Hepatocyte (in vitro differentiated cells): ENCODE results near the gene IQGAP2. TPM values are rescaled to one million over a fixed set of nuclear protein-coding genes. Genes with fewer than 3 reads are reported as not detected.

Experiments used
- DNase-seq: peaks from one replicate; pipeline ENCODE4 v3.0.0-alpha.2; 2016; ENCODE audit warnings: low spot score
- H2AFZ ChIP-seq: fragments of 200-600 bp; sonication (generic); 2 replicates; pipeline ENCODE4 v1.6.0; 2016; ENCODE audit warnings: antibody characterized with exemption, mild to moderate bottlenecking
- H3K27ac ChIP-seq: fragments of 200-600 bp; sonication (generic); 2 replicates; pipeline ENCODE4 v1.5.1; 2016; ENCODE audit warnings: mild to moderate bottlenecking
- H3K27me3 ChIP-seq: fragments of 200-600 bp; sonication (generic); 2 replicates; pipeline ENCODE4 v1.6.1; 2016
- H3K36me3 ChIP-seq: fragments of 200-600 bp; sonication (generic); replicated peaks from 2 replicates; pipeline ENCODE4 v1.5.1; 2016; ENCODE audit warnings: low read depth; ENCODE audit not compliant: insufficient read depth
- H3K4me1 ChIP-seq: fragments of 200-600 bp; sonication (generic); 2 replicates; pipeline ENCODE4 v1.5.1; 2016; ENCODE audit warnings: mild to moderate bottlenecking, moderate library complexity; ENCODE audit not compliant: insufficient read depth
- H3K4me2 ChIP-seq: fragments of 200-600 bp; sonication (generic); 2 replicates; pipeline ENCODE4 v1.6.0; 2016
- H3K4me3 ChIP-seq: fragments of 200-600 bp; sonication (generic); 2 replicates; pipeline ENCODE4 v1.5.1; 2016; ENCODE audit warnings: mild to moderate bottlenecking
- H3K79me2 ChIP-seq: fragments of 200-600 bp; sonication (generic); 2 replicates; pipeline ENCODE4 v1.6.0; 2017; ENCODE audit warnings: mild to moderate bottlenecking
- H3K9me2 ChIP-seq: fragments of 200-600 bp; sonication (generic); replicated peaks from 2 replicates; pipeline ENCODE4 v1.6.0; 2017; ENCODE audit warnings: mild to moderate bottlenecking; ENCODE audit not compliant: insufficient read depth
- H3K9me3 ChIP-seq: fragments of 200-600 bp; sonication (generic); 2 replicates; pipeline ENCODE4 v1.5.1; 2016; ENCODE audit warnings: low read depth, mild to moderate bottlenecking
- H4K20me1 ChIP-seq: fragments of 200-600 bp; sonication (generic); 2 replicates; pipeline ENCODE4 v1.6.0; 2016; ENCODE audit warnings: mild to moderate bottlenecking; ENCODE audit not compliant: insufficient read depth, poor library complexity, severe bottlenecking
- EZH2 ChIP-seq: fragments of 200-600 bp; sonication (generic); IDR thresholded peaks from 2 replicates; pipeline ENCODE4 v1.6.1; 2016; ENCODE audit warnings: antibody characterized with exemption, mild to moderate bottlenecking, borderline replicate concordance
- EZH2phosphoT487 ChIP-seq: fragments of 200-600 bp; sonication (generic); IDR thresholded peaks from one replicate; pipeline ENCODE4 v1.6.1; 2018; ENCODE audit warnings: antibody characterized with exemption, mild to moderate bottlenecking, low read depth, moderate library complexity; ENCODE audit not compliant: unreplicated experiment, severe bottlenecking
- WGBS: methylation state at CpG from one replicate; pipeline ENCODE4 v1.1.6; 2016; ENCODE audit warnings: low lambda C conversion rate; ENCODE audit errors: missing lambda C conversion rate; 5-methylcytosine and 5-hydroxymethylcytosine counted together
- polyA plus RNA-seq: library from polyadenylated mRNA; unstranded; fragments of >200 nt; fragmentation: Nextera tagmentation; extraction: Ambion mirVana; gene quantifications from 2 replicates; pipeline ENCODE4 v1.2.1, GENCODE V29; 2016
- total RNA-seq: library from RNA; depleted of rRNA; stranded (reverse); fragments of >200 nt; gene quantifications from 2 replicates; pipeline ENCODE4 v1.2.3, GENCODE V29; 2014
- TF ChIP-seq, protein P1 (sequence below): fragments of 200-600 bp; sonication (generic); IDR thresholded peaks from 2 replicates; pipeline ENCODE4 v1.5.1; 2016; ENCODE audit warnings: antibody characterized with exemption, mild to moderate bottlenecking; ENCODE audit not compliant: poor library complexity

The IQGAP2 gene
- total and polyA plus RNA-seq, 2 experiments from 2014 or later = 37.2 to 78.9 TPM

DNA sequence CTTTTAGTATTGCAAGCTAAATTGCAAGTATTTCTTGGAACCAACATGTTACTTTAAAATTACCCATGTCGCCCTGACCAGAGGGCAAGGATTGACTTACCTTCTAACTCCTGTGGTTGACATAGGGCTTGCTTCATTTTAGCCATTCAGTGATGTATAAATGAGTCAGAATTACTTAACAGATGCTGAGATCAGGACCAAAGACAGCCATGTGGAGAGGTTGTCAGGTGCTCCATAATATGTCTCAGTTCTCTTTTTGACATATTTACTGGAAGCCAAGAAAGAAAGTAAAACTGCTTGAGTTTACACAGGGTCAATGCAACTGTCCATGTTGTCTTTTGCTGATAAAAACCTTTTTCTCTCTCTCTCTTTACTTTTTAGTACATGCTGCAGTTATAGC, 186.9 kb downstream of the IQGAP2 start:
- Histone ChIP-seq H3K27me3 (no peaks in the 10 kb centered on the region), H4K20me1 (no peaks in the 10 kb centered on the region), H3K36me3 (no peaks in the 10 kb centered on the region), H2AFZ (no peak overlapping the region), H3K9me3 (no peaks in the 10 kb centered on the region), H3K9me2 (no peaks in the 10 kb centered on the region), H3K4me1 (peaks cover 6% of the 10 kb centered on the region), H3K4me2 (no peak overlapping the region), H3K79me2 (no peaks in the 10 kb centered on the region), H3K4me3 (no peak overlapping the region), H3K27ac (no peak overlapping the region)
- TF ChIP-seq, protein P1, sequence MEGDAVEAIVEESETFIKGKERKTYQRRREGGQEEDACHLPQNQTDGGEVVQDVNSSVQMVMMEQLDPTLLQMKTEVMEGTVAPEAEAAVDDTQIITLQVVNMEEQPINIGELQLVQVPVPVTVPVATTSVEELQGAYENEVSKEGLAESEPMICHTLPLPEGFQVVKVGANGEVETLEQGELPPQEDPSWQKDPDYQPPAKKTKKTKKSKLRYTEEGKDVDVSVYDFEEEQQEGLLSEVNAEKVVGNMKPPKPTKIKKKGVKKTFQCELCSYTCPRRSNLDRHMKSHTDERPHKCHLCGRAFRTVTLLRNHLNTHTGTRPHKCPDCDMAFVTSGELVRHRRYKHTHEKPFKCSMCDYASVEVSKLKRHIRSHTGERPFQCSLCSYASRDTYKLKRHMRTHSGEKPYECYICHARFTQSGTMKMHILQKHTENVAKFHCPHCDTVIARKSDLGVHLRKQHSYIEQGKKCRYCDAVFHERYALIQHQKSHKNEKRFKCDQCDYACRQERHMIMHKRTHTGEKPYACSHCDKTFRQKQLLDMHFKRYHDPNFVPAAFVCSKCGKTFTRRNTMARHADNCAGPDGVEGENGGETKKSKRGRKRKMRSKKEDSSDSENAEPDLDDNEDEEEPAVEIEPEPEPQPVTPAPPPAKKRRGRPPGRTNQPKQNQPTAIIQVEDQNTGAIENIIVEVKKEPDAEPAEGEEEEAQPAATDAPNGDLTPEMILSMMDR = no peak
- TF ChIP-seq EZH2phosphoT487 (no peak), EZH2 (no peak)
- DNase-seq = no peak
- 97% methylated on average over 1 of the region's 1 CpG for whole genome bisulfite sequencing

DNA sequence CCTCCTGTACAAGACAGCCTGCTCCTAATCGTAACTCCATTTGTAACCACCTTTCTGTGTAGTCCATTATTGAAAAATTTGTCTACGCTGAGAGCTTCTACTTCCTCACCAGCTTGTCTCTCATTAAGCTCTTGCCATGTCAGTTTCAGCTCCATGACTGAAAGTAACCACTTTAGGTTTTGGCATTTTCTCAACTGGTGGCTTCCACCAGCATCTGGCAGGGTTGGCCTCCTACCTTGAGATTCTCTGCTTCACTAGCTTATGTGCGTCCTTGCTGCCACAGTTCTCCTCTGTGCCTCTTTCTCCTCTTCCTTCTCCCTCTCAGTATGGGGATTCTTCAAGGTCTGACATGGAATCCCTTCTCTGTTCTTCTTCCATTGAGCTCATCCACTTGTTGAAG, 188.3 kb downstream of the IQGAP2 start:
- no peaks in the 10 kb centered on the region for H3K79me2 ChIP-seq
- TF ChIP-seq EZH2phosphoT487 (no peak), EZH2 (no peak)
- TF ChIP-seq, protein P1 = no peak
- no peaks in the 10 kb centered on the region for H4K20me1 ChIP-seq
- H3K27me3 ChIP-seq = no peaks in the 10 kb centered on the region
- H3K4me3 ChIP-seq = no peak overlapping the region
- 98% methylated on average over 3 of the region's 3 CpGs for WGBS
- H3K4me2 ChIP-seq = no peak overlapping the region
- H3K27ac ChIP-seq = no peak overlapping the region
- no peaks in the 10 kb centered on the region for H3K9me2 ChIP-seq
- DNase-seq = no peak
- H2AFZ ChIP-seq = no peak overlapping the region
- no peaks in the 10 kb centered on the region for H3K36me3 ChIP-seq
- no peaks in the 10 kb centered on the region for H3K9me3 ChIP-seq
- H3K4me1 ChIP-seq = no peaks in the 10 kb centered on the region

DNA sequence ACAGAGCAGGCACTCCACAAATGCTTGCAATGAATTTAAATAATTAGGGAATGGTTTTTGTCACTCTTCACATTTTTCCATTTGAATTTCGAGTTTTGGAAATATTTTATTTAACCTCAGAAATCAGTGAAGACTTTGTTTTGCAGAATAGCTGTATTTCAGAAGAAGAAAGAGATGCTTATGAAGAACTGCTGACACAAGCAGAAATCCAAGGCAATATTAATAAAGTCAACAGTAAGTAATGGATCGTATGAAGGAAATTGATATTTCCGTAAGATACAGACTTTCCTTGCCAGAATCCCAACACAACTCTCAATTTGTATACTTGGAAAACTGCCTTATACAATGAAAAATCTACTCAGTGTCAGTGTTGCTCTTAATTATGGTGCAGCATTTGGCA, 189.6 kb downstream of the IQGAP2 start:
- no peak overlapping the region for H2AFZ ChIP-seq
- no peak overlapping the region for H3K27ac ChIP-seq
- H3K4me1 ChIP-seq = no peaks in the 10 kb centered on the region
- no peaks in the 10 kb centered on the region for H3K79me2 ChIP-seq
- H3K36me3 ChIP-seq = no peaks in the 10 kb centered on the region
- no peaks in the 10 kb centered on the region for H3K27me3 ChIP-seq
- no peaks in the 10 kb centered on the region for H4K20me1 ChIP-seq
- DNase-seq = no peak
- no peak overlapping the region for H3K4me3 ChIP-seq
- WGBS = 74% methylated on average over 3 of the region's 3 CpGs
- H3K4me2 ChIP-seq = no peak overlapping the region
- H3K9me3 ChIP-seq = no peaks in the 10 kb centered on the region
- no peaks in the 10 kb centered on the region for H3K9me2 ChIP-seq
- TF ChIP-seq, protein P1 = no peak
- TF ChIP-seq EZH2 = no peak
- TF ChIP-seq EZH2phosphoT487 = no peak

DNA sequence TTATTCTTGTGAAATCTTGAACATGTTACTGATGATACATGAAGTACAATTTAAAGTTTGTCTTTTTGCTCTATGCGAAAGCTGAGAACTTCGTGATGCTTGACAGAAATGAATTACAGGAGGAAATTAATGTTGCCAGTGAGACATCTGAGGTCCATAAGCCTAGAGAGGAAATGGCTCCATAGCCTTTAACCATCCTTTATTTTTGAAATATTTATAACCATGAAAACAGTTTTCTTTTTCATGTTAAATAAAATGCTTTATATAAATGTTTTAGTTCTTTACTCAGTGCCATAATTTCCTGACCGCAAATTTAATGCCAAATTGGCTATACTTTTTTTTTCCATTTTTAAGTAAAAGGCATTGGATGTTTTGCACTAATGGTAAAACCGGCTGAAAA, 191.0 kb downstream of the IQGAP2 start:
- Histone ChIP-seq H3K27me3 (no peaks in the 10 kb centered on the region), H3K27ac (no peak overlapping the region), H3K9me3 (no peaks in the 10 kb centered on the region), H3K4me2 (no peak overlapping the region), H3K4me1 (no peaks in the 10 kb centered on the region), H4K20me1 (no peaks in the 10 kb centered on the region), H3K9me2 (no peaks in the 10 kb centered on the region), H3K4me3 (no peak overlapping the region), H3K79me2 (no peaks in the 10 kb centered on the region), H2AFZ (no peak overlapping the region), H3K36me3 (no peaks in the 10 kb centered on the region)
- DNase-seq = no peak
- TF ChIP-seq EZH2phosphoT487 = no peak
- no peak for TF ChIP-seq EZH2
- TF ChIP-seq, protein P1 = no peak
- WGBS = 73% methylated on average over 4 of the region's 4 CpGs
